ENCODE data around the gene DDX1. TPM values are rescaled to one million over a fixed set of nuclear protein-coding genes. Genes with fewer than 3 reads are reported as not detected.

DDX1 gene
- total and polyA plus RNA-seq, 9 of the 15 experiments (the other 6 are each of a cell fraction or from before 2014, with no cell fraction given) = 116 to 277 (median 232) TPM

GRCh38 chr2:15553519-15553918 is 38.1 kb upstream of the DDX1 start (continued):
- TF ChIP-seq THRB (CRISPR knock-in tag; conservative IDR thresholded peaks at IDR 0.05) = peak; percentile 85; the same call in 1 of the 2 replicates
- TF ChIP-seq PATZ1 (CRISPR knock-in tag; IDR thresholded peaks at IDR 0.05; ENCODE audit: borderline replicate concordance) = no peak
- TF ChIP-seq HNRNPUL1 (IDR thresholded peaks at IDR 0.05; ENCODE audit: low read length) = no peak
- no peak for TF ChIP-seq NFE2 (IDR thresholded peaks at IDR 0.05; ENCODE audit: low read depth)
- 0 out of 2 replicates have a peak, but pooled peaks have one; percentile 21 for TF ChIP-seq ZNF407 (IDR thresholded peaks at IDR 0.05; ENCODE audit: low read depth)
- peak in 1 of 2 experiments; percentile 37; a peak in 1 of 4 replicates for TF ChIP-seq MLLT1 (IDR thresholded peaks at IDR 0.05)
- no peak for TF ChIP-seq ZNF766 (CRISPR knock-in tag; conservative IDR thresholded peaks at IDR 0.05)
- TF ChIP-seq ZNF140 (CRISPR knock-in tag; IDR thresholded peaks at IDR 0.05) = no peak
- no peak for TF ChIP-seq GMEB1 (CRISPR knock-in tag; IDR thresholded peaks at IDR 0.05)
- no peak for TF ChIP-seq CXXC5 (CRISPR knock-in tag; IDR thresholded peaks at IDR 0.05)
- TF ChIP-seq CBX2 (IDR thresholded peaks at IDR 0.05; ENCODE audit: insufficient read depth, low read length, poor library complexity, severe bottlenecking) = no peak
- TF ChIP-seq POLR2AphosphoS5 (IDR thresholded peaks at IDR 0.05; ENCODE audit: control insufficient read depth, insufficient read depth, low read depth, low read length) = no peak

Measured in K562 (cell line).